ENCODE data around the gene CCDC68. TPM values are rescaled to one million over a fixed set of nuclear protein-coding genes. Genes with fewer than 3 reads are reported as not detected.

Gene CCDC68
- total RNA-seq, 1 donor = 9.1 TPM

GRCh38 chr18:54962919-54963645, 3.8 kb upstream of the CCDC68 start:
- no peak overlapping the region for H3K4me3 ChIP-seq (ENCODE audit: low read depth, low read length)
- DNase-seq (ENCODE audit: low read depth) = peak; percentile 8
- no peak for TF ChIP-seq CTCF (IDR thresholded peaks at IDR 0.05; ENCODE audit: insufficient read depth, low read depth, low read length)

GRCh38 chr18:54961868-54962267, 2.6 kb upstream of the CCDC68 start:
- TF ChIP-seq CTCF (IDR thresholded peaks at IDR 0.05; ENCODE audit: insufficient read depth, low read depth, low read length) = no peak
- DNase-seq (ENCODE audit: low read depth) = no peak

GRCh38 chr18:54961016-54961423, 1.8 kb upstream of the CCDC68 start:
- TF ChIP-seq CTCF (IDR thresholded peaks at IDR 0.05; ENCODE audit: insufficient read depth, low read depth, low read length) = no peak
- no peak overlapping the region for H3K4me3 ChIP-seq (ENCODE audit: low read depth, low read length)
- peak; percentile 99 for DNase-seq (ENCODE audit: low read depth)

More at GRCh38 chr18:54961868-54962267, 2.6 kb upstream of the CCDC68 start:
- H3K4me3 ChIP-seq (ENCODE audit: low read depth, low read length) = no peak overlapping the region

GRCh38 chr18:54960197-54960596, 936 bp upstream of the CCDC68 start:
- no peak for DNase-seq (ENCODE audit: low read depth)
- no peak for TF ChIP-seq CTCF (IDR thresholded peaks at IDR 0.05; ENCODE audit: insufficient read depth, low read depth, low read length)

GRCh38 chr18:54957996-54958395, 1.3 kb downstream of the CCDC68 start:
- peak; percentile 7 for TF ChIP-seq CTCF (IDR thresholded peaks at IDR 0.05; ENCODE audit: insufficient read depth, low read depth, low read length)
- H3K4me3 ChIP-seq (ENCODE audit: low read depth, low read length) = peak overlapping the region; percentile 89
- peak; percentile 88 for DNase-seq (ENCODE audit: low read depth)

More at GRCh38 chr18:54960197-54960596, 936 bp upstream of the CCDC68 start:
- H3K4me3 ChIP-seq (ENCODE audit: low read depth, low read length) = no peak overlapping the region

- no peak for TF ChIP-seq CTCF (IDR thresholded peaks at IDR 0.05; ENCODE audit: insufficient read depth, low read depth, low read length)
- DNase-seq (ENCODE audit: low read depth) = peak; percentile 73
- H3K4me3 ChIP-seq (ENCODE audit: low read depth, low read length) = peak overlapping the region; percentile 89
Measured at GRCh38 chr18:54957296-54957832, 1.9 kb downstream of the CCDC68 start.

All from fibroblast of villous mesenchyme (primary cell).